ENCODE results near the gene TTF1. TPM values are rescaled to one million over a fixed set of nuclear protein-coding genes. Genes with fewer than 3 reads are reported as not detected.

TTF1 gene
- total RNA-seq (10 to 100 TPM; 20.9 to 22.8 TPM), polyA plus RNA-seq (1 to 10 TPM; 5.7 to 7.1 (median 5.9) TPM), total RNA-seq (22.6 to 61.7 (median 43.3) reads per million in 6 experiments)

- Mint-ChIP-seq H3K36me3 (peaks cover 0 to 23% (median 10%) of the 10 kb centered on the region in 3 donors), H3K27ac (peak within 1 kb of the TSS; percentile 88 to 98 (median 93)), H3K4me1 (peaks cover 36 to 65% (median 64%) of the 10 kb centered on the region in 4 donors), H3K9me3 (no peaks in the 10 kb centered on the region), H3K27me3 (peaks cover 5 to 11% (median 10%) of the 10 kb centered on the region in 5 donors), H3K4me3 (peak within 1 kb of the TSS; percentile 67 to 96 (median 95))
- ATAC-seq: peak; percentile 71 to 86
- POLR2A ChIA-PET: interaction anchor here (0.7 kb wide), 3 partner anchors 538 to 1229 kb away, joined by 4 to 5 read pairs (median 4); partner anchors contain the start of gene TSC1
- DNase-seq: peak; percentile 85 to 98 (median 94)
Observed at GRCh38 chr9:132406554-132407122, at the start of gene TTF1. TSS of gene TTF1 (minus strand) at chr9:132406840. CDS start at chr9:132402821, 4,019 bp downstream.

GRCh38 chr9:132456241-132456640, 49.6 kb upstream of the TTF1 start:
- POLR2A ChIA-PET: no interaction called here
- DNase-seq: no peak
- H3K4me3 Mint-ChIP-seq: no peak overlapping the region
- no peak overlapping the region for H3K27ac Mint-ChIP-seq
- no peaks in the 10 kb centered on the region for H3K36me3 Mint-ChIP-seq
- H3K4me1 Mint-ChIP-seq: peaks cover 0 to 6% (median 2%) of the 10 kb centered on the region in 4 donors
- peaks cover 6 to 23% (median 18%) of the 10 kb centered on the region in 5 donors for H3K27me3 Mint-ChIP-seq
- ATAC-seq: no peak
- no peaks in the 10 kb centered on the region for H3K9me3 Mint-ChIP-seq

GRCh38 chr9:132451276-132451675, 44.6 kb upstream of the TTF1 start:
- DNase-seq: peak in 4 of 10 donors; percentile 3 to 36 (median 6)
- peak overlapping the region in 2 of 10 donors; percentile 44 to 63 for H3K27ac Mint-ChIP-seq
- no peaks in the 10 kb centered on the region for H3K9me3 Mint-ChIP-seq
- POLR2A ChIA-PET: interaction anchor here (0.7 kb wide), 1 partner anchor 696 kb away, joined by 3 read pairs; no protein-coding TSS in a partner anchor
- H3K4me1 Mint-ChIP-seq: peaks cover 0 to 11% (median 3%) of the 10 kb centered on the region in 4 donors
- H3K27me3 Mint-ChIP-seq: peaks cover 9 to 46% (median 26%) of the 10 kb centered on the region in 5 donors
- no peaks in the 10 kb centered on the region for H3K36me3 Mint-ChIP-seq
- ATAC-seq: peak in 1 of 2 donors; percentile 53
- peak overlapping the region in 2 of 10 donors; percentile 15 to 23 for H3K4me3 Mint-ChIP-seq

- Mint-ChIP-seq H3K4me3 (no peak overlapping the region), H3K4me1 (peaks cover 0 to 11% (median 3%) of the 10 kb centered on the region in 4 donors), H3K9me3 (no peaks in the 10 kb centered on the region), H3K27me3 (peaks cover 17 to 58% (median 40%) of the 10 kb centered on the region in 5 donors), H3K27ac (no peak overlapping the region), H3K36me3 (no peaks in the 10 kb centered on the region)
- POLR2A ChIA-PET: no interaction called here
- DNase-seq: no peak
- ATAC-seq: no peak
Observed at GRCh38 chr9:132447902-132448301, 41.3 kb upstream of the TTF1 start.

- Mint-ChIP-seq H3K4me3 (no peak overlapping the region), H3K36me3 (no peaks in the 10 kb centered on the region), H3K4me1 (peaks cover 0 to 11% (median 3%) of the 10 kb centered on the region in 4 donors), H3K9me3 (no peaks in the 10 kb centered on the region), H3K27ac (no peak overlapping the region), H3K27me3 (peaks cover 20 to 58% (median 45%) of the 10 kb centered on the region in 5 donors)
- ATAC-seq: no peak
- POLR2A ChIA-PET: no interaction called here
- no peak for DNase-seq
Observed at GRCh38 chr9:132447346-132447745, 40.7 kb upstream of the TTF1 start.

- Mint-ChIP-seq H3K27me3 (peaks cover 18 to 60% (median 43%) of the 10 kb centered on the region in 5 donors), H3K36me3 (no peaks in the 10 kb centered on the region), H3K4me1 (peaks cover 0 to 8% (median 3%) of the 10 kb centered on the region in 4 donors), H3K27ac (no peak overlapping the region), H3K4me3 (no peak overlapping the region), H3K9me3 (no peaks in the 10 kb centered on the region)
- ATAC-seq (no peak), DNase-seq (no peak)
- POLR2A ChIA-PET: no interaction called here
Observed at GRCh38 chr9:132446887-132447286, 40.2 kb upstream of the TTF1 start.

GRCh38 chr9:132443951-132444607, 37.4 kb upstream of the TTF1 start:
- POLR2A ChIA-PET: no interaction called here
- H3K9me3 Mint-ChIP-seq: no peaks in the 10 kb centered on the region
- H3K27me3 Mint-ChIP-seq: peaks cover 19 to 71% (median 48%) of the 10 kb centered on the region in 5 donors

GRCh38 chr9:132441404-132441803, 34.8 kb upstream of the TTF1 start:
- POLR2A ChIA-PET: no interaction called here
- H3K4me1 Mint-ChIP-seq: no peaks in the 10 kb centered on the region
- no peak for ATAC-seq
- no peak overlapping the region for H3K4me3 Mint-ChIP-seq
- DNase-seq: no peak
- H3K9me3 Mint-ChIP-seq: no peaks in the 10 kb centered on the region
- peaks cover 21 to 60% (median 49%) of the 10 kb centered on the region in 5 donors for H3K27me3 Mint-ChIP-seq
- H3K36me3 Mint-ChIP-seq: no peaks in the 10 kb centered on the region
- H3K27ac Mint-ChIP-seq: no peak overlapping the region

More at GRCh38 chr9:132443951-132444607, 37.4 kb upstream of the TTF1 start:
- no peak for ATAC-seq
- no peaks in the 10 kb centered on the region for H3K36me3 Mint-ChIP-seq
- H3K4me1 Mint-ChIP-seq: no peaks in the 10 kb centered on the region
- no peak overlapping the region for H3K4me3 Mint-ChIP-seq
- no peak for DNase-seq
- no peak overlapping the region for H3K27ac Mint-ChIP-seq

- no peak for DNase-seq
- Mint-ChIP-seq H3K27ac (no peak overlapping the region), H3K9me3 (no peaks in the 10 kb centered on the region), H3K27me3 (peaks cover 18 to 61% (median 51%) of the 10 kb centered on the region in 5 donors), H3K36me3 (no peaks in the 10 kb centered on the region), H3K4me3 (no peak overlapping the region), H3K4me1 (no peaks in the 10 kb centered on the region)
- POLR2A ChIA-PET: no interaction called here
- ATAC-seq: no peak
Observed at GRCh38 chr9:132440735-132441134, 34.1 kb upstream of the TTF1 start.

GRCh38 chr9:132439153-132439552, 32.5 kb upstream of the TTF1 start:
- H3K27ac Mint-ChIP-seq: no peak overlapping the region
- no peak for ATAC-seq
- H3K27me3 Mint-ChIP-seq: peaks cover 17 to 64% (median 53%) of the 10 kb centered on the region in 5 donors
- no peak for DNase-seq
- no peaks in the 10 kb centered on the region for H3K9me3 Mint-ChIP-seq
- no peak overlapping the region for H3K4me3 Mint-ChIP-seq
- POLR2A ChIA-PET: no interaction called here
- peaks cover 0 to under 1% (median 0%) of the 10 kb centered on the region in 4 donors for H3K4me1 Mint-ChIP-seq
- H3K36me3 Mint-ChIP-seq: no peaks in the 10 kb centered on the region

- no peak overlapping the region for H3K4me3 Mint-ChIP-seq
- no peak for ATAC-seq
- no peaks in the 10 kb centered on the region for H3K9me3 Mint-ChIP-seq
- DNase-seq: no peak
- H3K4me1 Mint-ChIP-seq: peaks cover 0 to 1% (median 0%) of the 10 kb centered on the region in 4 donors
- peaks cover 14 to 69% (median 39%) of the 10 kb centered on the region in 5 donors for H3K27me3 Mint-ChIP-seq
- POLR2A ChIA-PET: no interaction called here
- no peaks in the 10 kb centered on the region for H3K36me3 Mint-ChIP-seq
- no peak overlapping the region for H3K27ac Mint-ChIP-seq
Observed at GRCh38 chr9:132434881-132435280, 28.2 kb upstream of the TTF1 start.

GRCh38 chr9:132430998-132431397, 24.4 kb upstream of the TTF1 start:
- POLR2A ChIA-PET: no interaction called here
- Mint-ChIP-seq H3K9me3 (no peaks in the 10 kb centered on the region), H3K27me3 (peaks cover 16 to 80% (median 49%) of the 10 kb centered on the region in 5 donors), H3K4me3 (no peak overlapping the region), H3K36me3 (no peaks in the 10 kb centered on the region), H3K27ac (no peak overlapping the region), H3K4me1 (peaks cover 0 to 1% (median 0%) of the 10 kb centered on the region in 4 donors)
- DNase-seq (no peak), ATAC-seq (no peak)

Measured in naive thymus-derived CD8-positive, alpha-beta T cell (primary cell).